ENCODE results near the gene BRINP2.

DNA sequence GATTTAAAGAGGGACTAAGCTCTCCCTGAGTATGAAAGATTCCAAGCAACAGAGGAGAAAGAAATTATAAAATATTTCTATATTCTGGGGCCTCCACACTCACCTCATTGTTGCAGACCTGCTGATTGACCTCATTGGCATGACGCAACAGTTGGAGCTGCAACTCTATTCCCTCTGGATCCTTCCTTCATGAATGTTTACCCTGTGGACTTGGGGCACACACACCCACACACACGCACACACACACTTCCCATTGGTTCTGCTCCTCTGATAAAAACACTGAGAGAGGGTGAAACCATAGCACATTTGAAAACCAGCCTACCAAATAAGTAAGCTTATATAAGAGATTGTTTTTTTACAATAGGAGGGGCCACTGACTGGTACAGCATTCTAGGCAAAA lies 159.1 kb downstream of the BRINP2 start:
- no peak for TF ChIP-seq HDGF (IDR thresholded peaks at IDR 0.05; ENCODE audit: borderline replicate concordance)
- no peak for TF ChIP-seq ELF4 (IDR thresholded peaks at IDR 0.05)
- TF ChIP-seq SP1 (IDR thresholded peaks at IDR 0.05), result no peak
- no peak for TF ChIP-seq FOXM1 (IDR thresholded peaks at IDR 0.05; ENCODE audit: borderline replicate concordance)
- TF ChIP-seq, protein P1, sequence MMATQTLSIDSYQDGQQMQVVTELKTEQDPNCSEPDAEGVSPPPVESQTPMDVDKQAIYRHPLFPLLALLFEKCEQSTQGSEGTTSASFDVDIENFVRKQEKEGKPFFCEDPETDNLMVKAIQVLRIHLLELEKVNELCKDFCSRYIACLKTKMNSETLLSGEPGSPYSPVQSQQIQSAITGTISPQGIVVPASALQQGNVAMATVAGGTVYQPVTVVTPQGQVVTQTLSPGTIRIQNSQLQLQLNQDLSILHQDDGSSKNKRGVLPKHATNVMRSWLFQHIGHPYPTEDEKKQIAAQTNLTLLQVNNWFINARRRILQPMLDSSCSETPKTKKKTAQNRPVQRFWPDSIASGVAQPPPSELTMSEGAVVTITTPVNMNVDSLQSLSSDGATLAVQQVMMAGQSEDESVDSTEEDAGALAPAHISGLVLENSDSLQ (IDR thresholded peaks at IDR 0.05), result no peak
- no peak for TF ChIP-seq TARDBP (IDR thresholded peaks at IDR 0.05)
- no peak for TF ChIP-seq ZNF384 (IDR thresholded peaks at IDR 0.05)
- no peak for TF ChIP-seq SUZ12 (IDR thresholded peaks at IDR 0.05)
- no peak for TF ChIP-seq LEF1 (IDR thresholded peaks at IDR 0.05; ENCODE audit: borderline replicate concordance)
- no peak for TF ChIP-seq ARNT (IDR thresholded peaks at IDR 0.05)
- no peak for TF ChIP-seq BHLHE40 (IDR thresholded peaks at IDR 0.05; ENCODE audit: borderline replicate concordance)
- TF ChIP-seq L3MBTL2 (conservative IDR thresholded peaks at IDR 0.05), result no peak
- no peak for TF ChIP-seq FOXK2 (IDR thresholded peaks at IDR 0.05)
- TF ChIP-seq NFRKB (IDR thresholded peaks at IDR 0.05), result no peak

All from HEK293T (cell line).